Measurements from ENCODE around the gene AMBN. TPM values are rescaled to one million over a fixed set of nuclear protein-coding genes. Genes with fewer than 3 reads are reported as not detected.

Gene AMBN
- total RNA-seq, 1 experiment from 2014 or later, result not detected

GRCh38 chr4:70600305-70600704 is 8.2 kb downstream of the AMBN start:
- TF ChIP-seq CTCF (conservative IDR thresholded peaks at IDR 0.05) (no peak), EZH2 (IDR thresholded peaks at IDR 0.05; ENCODE audit: low read depth) (no peak)
- Histone ChIP-seq H3K9me3 (ENCODE audit: insufficient read depth, low read depth) (no peaks in the 10 kb centered on the region; the same call in 1 of the 2 replicates), H3K36me3 (ENCODE audit: low read depth) (no peaks in the 10 kb centered on the region), H3F3A (ENCODE audit: insufficient read depth, low read depth) (no peaks in the 10 kb centered on the region), H3K27ac (no peak overlapping the region), H3K9me2 (ENCODE audit: insufficient read depth) (no peaks in the 10 kb centered on the region), H3K4me1 (replicated peaks; ENCODE audit: insufficient read depth) (no peaks in the 10 kb centered on the region), H2AFZ (no peak overlapping the region), H4K20me1 (ENCODE audit: insufficient read depth) (no peaks in the 10 kb centered on the region), H3K4me3 (no peak overlapping the region), H3K79me2 (ENCODE audit: low read depth) (no peaks in the 10 kb centered on the region), H3K4me2 (no peak overlapping the region), H3K27me3 (ENCODE audit: insufficient read depth, low read depth) (no peaks in the 10 kb centered on the region)
- ChIA-PET CTCF (no interaction called here), POLR2A (ENCODE audit: unreplicated experiment) (no interaction called here)
- intact Hi-C loops (cut with micrococcal nuclease; ENCODE audit: unreplicated experiment), result loop anchor here (10.0 kb wide), 2 partner anchors 84 to 584 kb away; partner anchors contain the start of gene UTP3
- no TSS peak for BruUV-seq (replicated peaks)
- DNase-seq, result no peak

- Histone ChIP-seq H3K9me2 (ENCODE audit: insufficient read depth) (no peaks in the 10 kb centered on the region), H3K9me3 (ENCODE audit: insufficient read depth, low read depth) (no peaks in the 10 kb centered on the region; the same call in 1 of the 2 replicates), H3K27ac (no peak overlapping the region), H3K27me3 (ENCODE audit: insufficient read depth, low read depth) (no peaks in the 10 kb centered on the region), H3K4me1 (replicated peaks; ENCODE audit: insufficient read depth) (no peaks in the 10 kb centered on the region), H3K36me3 (ENCODE audit: low read depth) (no peaks in the 10 kb centered on the region), H2AFZ (no peak overlapping the region), H3K4me3 (no peak overlapping the region), H3K4me2 (no peak overlapping the region), H4K20me1 (ENCODE audit: insufficient read depth) (no peaks in the 10 kb centered on the region), H3K79me2 (ENCODE audit: low read depth) (no peaks in the 10 kb centered on the region), H3F3A (ENCODE audit: insufficient read depth, low read depth) (no peaks in the 10 kb centered on the region)
- ChIA-PET POLR2A (ENCODE audit: unreplicated experiment) (no interaction called here), CTCF (no interaction called here)
- no peak for DNase-seq
- intact Hi-C loops (cut with micrococcal nuclease; ENCODE audit: unreplicated experiment), result loop anchor here (10.0 kb wide), 2 partner anchors 84 to 584 kb away; partner anchors contain the start of gene UTP3
- TF ChIP-seq EZH2 (IDR thresholded peaks at IDR 0.05; ENCODE audit: low read depth) (no peak), CTCF (conservative IDR thresholded peaks at IDR 0.05) (no peak)
- BruUV-seq (replicated peaks), result no TSS peak
Observed at GRCh38 chr4:70600977-70601376, 8.9 kb downstream of the AMBN start.

GRCh38 chr4:70601422-70602039 is 9.5 kb downstream of the AMBN start:
- no peaks in the 10 kb centered on the region for H3K36me3 ChIP-seq (ENCODE audit: low read depth)
- H3K9me2 ChIP-seq (ENCODE audit: insufficient read depth), result no peaks in the 10 kb centered on the region
- H2AFZ ChIP-seq, result no peak overlapping the region
- H3K27me3 ChIP-seq (ENCODE audit: insufficient read depth, low read depth), result no peaks in the 10 kb centered on the region
- TF ChIP-seq CTCF (conservative IDR thresholded peaks at IDR 0.05) (peak; percentile 72), EZH2 (IDR thresholded peaks at IDR 0.05; ENCODE audit: low read depth) (no peak)
- H3K79me2 ChIP-seq (ENCODE audit: low read depth), result no peaks in the 10 kb centered on the region
- no peak overlapping the region for H3K4me2 ChIP-seq
- H3K9me3 ChIP-seq (ENCODE audit: insufficient read depth, low read depth), result no peaks in the 10 kb centered on the region; the same call in 1 of the 2 replicates
- H4K20me1 ChIP-seq (ENCODE audit: insufficient read depth), result no peaks in the 10 kb centered on the region
- POLR2A ChIA-PET (ENCODE audit: unreplicated experiment), result no interaction called here
- CTCF ChIA-PET, result interaction anchor here (0.6 kb wide), 1 partner anchor 408 kb away, joined by 9 read pairs; no protein-coding TSS in a partner anchor
- peak; percentile 45 to 46 for DNase-seq
- BruUV-seq (replicated peaks), result no TSS peak
- intact Hi-C loops (cut with micrococcal nuclease; ENCODE audit: unreplicated experiment), result loop anchor here (10.0 kb wide), 2 partner anchors 83 to 583 kb away; partner anchors contain the start of gene UTP3
- no peaks in the 10 kb centered on the region for H3F3A ChIP-seq (ENCODE audit: insufficient read depth, low read depth)
- no peak overlapping the region for H3K27ac ChIP-seq
- no peaks in the 10 kb centered on the region for H3K4me1 ChIP-seq (replicated peaks; ENCODE audit: insufficient read depth)
- no peak overlapping the region for H3K4me3 ChIP-seq
